HG02938 (cell line): ENCODE data around the gene STAB1.

Experiments used
- ATAC-seq: cut with Tn5 transposase; IDR thresholded peaks from one replicate; pipeline ENCODE4 v1.9.1; 2021; ENCODE audit warnings: mild to moderate bottlenecking, moderate library complexity; ENCODE audit not compliant: unreplicated experiment

Gene STAB1, protein sequence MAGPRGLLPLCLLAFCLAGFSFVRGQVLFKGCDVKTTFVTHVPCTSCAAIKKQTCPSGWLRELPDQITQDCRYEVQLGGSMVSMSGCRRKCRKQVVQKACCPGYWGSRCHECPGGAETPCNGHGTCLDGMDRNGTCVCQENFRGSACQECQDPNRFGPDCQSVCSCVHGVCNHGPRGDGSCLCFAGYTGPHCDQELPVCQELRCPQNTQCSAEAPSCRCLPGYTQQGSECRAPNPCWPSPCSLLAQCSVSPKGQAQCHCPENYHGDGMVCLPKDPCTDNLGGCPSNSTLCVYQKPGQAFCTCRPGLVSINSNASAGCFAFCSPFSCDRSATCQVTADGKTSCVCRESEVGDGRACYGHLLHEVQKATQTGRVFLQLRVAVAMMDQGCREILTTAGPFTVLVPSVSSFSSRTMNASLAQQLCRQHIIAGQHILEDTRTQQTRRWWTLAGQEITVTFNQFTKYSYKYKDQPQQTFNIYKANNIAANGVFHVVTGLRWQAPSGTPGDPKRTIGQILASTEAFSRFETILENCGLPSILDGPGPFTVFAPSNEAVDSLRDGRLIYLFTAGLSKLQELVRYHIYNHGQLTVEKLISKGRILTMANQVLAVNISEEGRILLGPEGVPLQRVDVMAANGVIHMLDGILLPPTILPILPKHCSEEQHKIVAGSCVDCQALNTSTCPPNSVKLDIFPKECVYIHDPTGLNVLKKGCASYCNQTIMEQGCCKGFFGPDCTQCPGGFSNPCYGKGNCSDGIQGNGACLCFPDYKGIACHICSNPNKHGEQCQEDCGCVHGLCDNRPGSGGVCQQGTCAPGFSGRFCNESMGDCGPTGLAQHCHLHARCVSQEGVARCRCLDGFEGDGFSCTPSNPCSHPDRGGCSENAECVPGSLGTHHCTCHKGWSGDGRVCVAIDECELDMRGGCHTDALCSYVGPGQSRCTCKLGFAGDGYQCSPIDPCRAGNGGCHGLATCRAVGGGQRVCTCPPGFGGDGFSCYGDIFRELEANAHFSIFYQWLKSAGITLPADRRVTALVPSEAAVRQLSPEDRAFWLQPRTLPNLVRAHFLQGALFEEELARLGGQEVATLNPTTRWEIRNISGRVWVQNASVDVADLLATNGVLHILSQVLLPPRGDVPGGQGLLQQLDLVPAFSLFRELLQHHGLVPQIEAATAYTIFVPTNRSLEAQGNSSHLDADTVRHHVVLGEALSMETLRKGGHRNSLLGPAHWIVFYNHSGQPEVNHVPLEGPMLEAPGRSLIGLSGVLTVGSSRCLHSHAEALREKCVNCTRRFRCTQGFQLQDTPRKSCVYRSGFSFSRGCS (N-terminal part only)

DNA sequence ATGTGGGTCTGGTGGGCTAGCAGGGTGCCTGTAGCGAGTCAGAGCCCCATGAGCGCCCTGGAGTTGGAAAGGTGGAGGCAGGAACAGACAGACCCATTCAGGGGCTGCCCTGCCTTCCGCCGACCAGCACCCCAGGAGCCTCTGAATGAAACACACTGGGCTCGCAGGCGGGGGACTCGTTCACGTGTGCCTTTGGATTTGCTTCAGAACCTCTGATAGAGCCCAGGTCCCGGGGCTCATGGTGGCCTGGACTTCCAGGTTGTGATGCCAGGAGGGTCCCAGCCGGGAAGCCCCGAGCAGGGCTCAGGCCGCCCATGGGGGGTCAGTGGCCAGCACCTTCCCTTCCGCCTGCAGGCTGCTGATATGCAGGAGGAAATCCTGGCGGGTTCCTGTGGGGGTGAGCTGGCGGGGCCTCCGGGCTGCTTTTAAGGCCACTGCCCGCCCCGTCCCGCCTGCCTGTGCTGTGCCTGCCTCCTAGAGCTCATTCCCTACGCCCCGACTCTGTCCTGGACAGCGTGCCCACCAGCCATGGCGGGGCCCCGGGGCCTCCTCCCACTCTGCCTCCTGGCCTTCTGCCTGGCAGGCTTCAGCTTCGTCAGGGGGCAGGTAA is at the start of gene STAB1:
TSS of gene STAB1 (plus strand) at position 453 of the 610 bp plus-strand sequence. CDS start at position 529, 76 bp downstream.
- no peak for ATAC-seq

DNA sequence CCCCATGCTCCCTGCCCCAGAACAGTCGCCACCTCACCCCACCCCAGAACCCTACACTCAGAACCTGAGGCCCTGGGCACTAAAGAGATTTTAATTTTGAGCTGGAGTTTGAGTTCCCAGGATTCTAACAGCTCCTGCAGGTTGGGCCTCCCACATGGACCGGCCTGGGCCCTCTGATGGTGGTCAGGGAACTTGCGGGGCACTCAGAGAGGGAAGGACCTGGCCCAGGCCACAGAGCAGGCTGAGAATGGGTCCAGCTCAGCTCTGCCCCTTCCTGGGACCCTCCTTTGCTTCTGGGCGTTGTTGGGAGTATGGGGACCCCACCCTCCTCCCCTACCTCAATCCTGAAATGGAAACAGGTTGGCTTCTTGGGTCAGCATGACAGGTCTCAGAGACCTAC is 49.1 kb upstream of the STAB1 start:
- ATAC-seq: no peak

DNA sequence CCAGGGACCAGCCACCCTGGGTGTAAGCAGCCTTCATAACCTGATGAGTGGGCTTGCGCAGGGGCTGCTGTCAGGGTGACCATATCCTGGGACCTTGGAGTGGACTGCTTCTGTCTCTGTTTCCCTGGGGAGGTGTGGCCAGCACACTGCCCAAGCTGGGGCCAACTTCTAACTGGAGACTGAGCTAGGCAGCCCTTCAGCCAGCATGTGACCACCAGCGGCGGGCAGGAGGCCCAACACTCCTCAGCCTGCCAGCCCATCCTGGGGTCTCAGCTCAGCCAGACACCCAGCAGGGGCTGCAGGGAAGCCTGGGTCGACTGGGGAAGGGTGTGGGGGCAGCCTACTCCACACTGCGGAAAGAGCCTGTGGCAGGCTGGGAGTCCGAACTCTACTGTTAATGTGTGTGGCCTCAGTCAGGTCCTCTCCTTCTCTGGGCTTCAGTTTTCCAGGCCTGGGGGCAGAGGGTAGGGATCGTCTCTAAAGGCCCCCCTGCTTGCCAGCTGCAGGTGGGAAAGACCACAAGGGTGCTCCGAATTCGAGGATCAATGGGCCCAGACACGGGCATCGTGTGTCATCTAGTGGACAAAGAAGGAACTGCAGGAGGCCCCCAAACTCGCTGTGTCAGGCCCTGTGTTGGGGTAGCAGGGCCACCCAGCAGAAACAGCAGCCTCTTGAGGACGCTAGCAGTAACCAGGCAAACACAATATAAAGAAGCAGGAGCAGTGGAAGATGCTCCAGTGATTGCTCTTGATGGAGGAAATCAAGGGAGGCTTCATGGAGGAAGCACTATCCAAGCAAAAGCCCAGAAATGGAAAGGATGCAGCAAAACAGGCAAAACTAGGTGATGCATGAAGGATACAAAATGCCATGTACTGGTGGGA is 48.3 kb upstream of the STAB1 start:
- ATAC-seq: no peak

DNA sequence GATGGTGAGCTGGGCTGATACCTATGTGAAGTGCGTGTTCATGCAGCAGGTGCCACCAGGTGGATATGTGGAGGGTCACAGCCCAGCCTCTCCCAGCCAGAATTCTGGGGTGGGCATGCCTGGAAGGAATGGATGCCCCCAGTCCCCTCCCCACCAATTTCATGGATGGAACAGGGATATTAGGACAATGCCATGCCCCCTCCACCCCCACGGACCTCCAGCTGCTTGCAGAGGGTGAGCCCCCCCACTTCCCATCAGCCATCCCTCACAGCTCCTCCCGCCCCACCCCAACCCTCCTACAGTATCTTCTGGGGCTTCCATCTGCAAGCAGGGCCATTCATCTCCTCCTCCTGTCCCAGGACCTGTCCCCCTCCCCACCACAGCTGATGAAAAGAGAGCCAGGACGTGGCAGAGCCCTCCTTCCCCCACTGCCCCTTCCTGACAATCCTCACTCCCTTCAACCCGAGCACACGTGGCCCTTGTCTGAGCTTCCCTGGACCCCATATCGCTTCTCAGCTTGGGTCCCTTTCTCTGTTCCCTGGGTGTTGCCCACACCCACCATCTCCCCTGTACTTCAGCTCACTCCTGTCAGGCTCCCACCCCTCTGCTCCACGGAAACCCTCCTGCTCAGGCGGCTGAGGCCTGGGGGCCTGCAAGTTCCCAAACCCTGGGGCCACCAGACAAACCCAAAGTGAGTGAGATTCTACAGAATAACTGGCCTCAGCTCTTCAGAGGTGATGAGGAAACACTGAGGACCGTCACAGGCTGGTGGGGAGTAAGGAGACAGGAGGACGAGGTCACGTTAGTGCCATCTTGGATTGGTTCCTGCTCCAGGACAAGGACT is 47.4 kb upstream of the STAB1 start:
- ATAC-seq: no peak

DNA sequence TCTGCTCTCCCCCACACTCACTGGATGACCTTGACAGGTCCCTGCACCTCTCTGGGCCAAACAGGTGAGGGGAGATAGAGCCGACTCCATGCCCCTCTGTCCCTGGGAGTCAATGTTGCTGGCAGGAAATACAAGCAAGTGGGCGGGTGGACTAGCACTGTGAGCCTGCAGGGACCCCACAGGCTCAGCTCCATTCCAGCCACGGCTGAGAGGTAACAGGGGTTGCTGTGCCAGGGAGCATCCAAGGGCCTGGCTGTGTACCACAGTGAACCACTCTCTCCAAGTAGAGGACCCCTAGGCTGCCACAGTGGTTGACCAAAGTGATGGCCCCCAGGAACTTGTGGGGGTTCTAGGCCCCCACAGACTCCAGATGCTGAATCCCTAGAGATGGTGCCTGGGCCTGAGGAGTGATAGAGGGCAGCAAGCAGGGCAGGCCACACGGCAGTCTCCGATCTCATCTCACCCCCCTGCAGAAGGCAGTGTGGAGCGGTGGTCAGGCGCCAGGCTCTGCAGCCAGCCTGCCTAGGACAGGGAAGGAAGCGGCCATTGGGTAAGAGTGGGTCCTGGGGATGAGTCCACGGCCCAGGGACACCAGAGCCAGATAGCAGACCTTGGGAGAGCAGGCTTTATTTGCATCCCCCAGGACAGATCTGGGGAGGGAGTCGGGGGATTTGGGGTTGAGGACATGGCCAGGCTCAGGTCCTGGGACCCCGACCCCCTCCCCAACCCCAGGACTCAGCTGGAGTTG is 44.5 kb upstream of the STAB1 start:
- ATAC-seq: no peak

DNA sequence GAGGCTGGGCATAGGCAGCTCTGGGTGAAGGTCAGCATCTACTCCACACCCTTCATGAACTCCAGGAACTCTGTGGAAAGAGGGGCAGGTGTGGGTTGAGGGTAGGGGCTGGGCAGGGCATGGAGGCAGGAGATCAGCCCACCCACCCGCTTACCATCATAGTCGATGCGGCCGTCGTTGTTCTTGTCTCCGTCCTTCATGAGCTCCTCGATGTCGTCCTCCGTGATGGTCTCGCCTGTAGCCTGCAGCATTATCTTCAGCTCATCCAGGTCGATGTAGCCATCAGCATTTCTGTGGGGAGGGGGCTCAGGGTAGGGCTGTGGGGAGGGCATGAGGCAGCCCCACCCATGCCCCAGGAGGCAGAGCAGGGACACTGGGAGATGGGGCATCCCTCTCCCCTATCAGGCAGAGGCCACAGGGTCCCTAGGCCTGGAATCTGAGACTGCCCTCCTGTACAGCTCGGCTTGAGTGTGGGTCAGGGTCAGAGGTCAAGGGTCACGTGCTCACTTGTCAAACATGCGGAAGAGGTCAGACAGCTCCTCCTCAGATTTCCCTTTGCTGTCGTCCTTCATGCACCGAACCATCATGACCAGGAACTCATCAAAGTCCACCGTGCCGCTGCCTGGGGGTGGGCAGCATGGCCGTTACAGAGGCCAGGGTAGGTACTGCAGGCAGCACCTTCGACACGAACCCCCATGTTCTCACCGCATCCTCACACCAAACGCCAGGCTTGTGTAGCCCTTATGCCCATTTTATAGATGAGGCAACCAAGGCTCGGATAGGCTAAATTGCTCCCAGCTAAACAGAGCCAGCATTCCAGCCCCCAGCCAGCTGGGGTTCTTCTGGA is 43.7 kb upstream of the STAB1 start:
- ATAC-seq: no peak

DNA sequence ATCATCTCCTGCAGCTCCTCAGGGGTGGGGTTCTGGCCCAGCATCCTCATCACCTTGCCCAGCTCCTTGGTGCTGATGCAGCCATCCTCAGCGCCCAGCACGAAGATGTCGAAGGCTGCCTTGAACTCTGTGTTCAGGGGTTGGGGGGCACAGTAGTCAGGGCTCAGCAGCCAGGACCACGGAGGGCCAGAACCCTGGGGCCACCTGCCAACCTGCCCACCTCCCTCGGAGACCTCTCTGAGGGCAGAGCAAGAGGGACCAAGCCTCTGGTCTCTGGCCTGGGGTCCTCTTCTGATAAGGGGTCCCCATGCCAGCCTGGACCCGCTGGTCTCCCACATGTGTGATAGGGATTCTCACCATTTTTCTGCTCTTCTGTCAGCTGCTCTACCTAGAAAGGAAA is 43.0 kb upstream of the STAB1 start:
- no peak for ATAC-seq

DNA sequence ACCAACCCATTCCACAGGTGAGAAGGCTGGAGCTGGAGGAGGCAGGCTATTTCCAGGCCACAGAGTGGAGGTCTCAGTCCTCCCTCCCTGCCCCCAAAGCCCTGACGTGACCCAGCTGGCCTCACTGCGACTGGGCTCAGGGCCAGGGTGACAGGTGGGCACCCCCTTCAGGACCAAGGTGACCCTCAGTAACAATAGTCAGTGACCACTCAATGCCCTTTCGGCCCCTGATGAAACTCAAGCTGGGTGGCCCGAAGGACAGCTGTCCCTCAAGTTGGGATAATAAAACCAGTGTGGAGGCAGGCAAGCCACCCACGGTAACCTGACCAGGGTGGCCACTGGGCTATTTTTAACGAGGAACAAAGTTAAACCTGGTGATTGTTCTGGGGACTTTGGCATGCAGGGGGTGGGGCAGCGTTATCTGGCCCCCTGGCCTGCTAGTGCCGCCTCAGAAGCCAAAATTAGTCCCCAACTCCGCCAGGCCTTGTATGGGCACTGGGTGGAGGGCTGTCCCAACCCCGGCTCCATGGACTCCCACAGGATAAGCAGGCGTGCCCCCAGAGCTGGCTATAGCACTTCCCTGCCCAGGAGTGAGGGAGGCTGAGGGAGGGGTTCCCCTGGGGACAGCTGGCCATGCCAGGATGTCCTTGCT is 42.4 kb upstream of the STAB1 start:
- ATAC-seq: no peak

DNA sequence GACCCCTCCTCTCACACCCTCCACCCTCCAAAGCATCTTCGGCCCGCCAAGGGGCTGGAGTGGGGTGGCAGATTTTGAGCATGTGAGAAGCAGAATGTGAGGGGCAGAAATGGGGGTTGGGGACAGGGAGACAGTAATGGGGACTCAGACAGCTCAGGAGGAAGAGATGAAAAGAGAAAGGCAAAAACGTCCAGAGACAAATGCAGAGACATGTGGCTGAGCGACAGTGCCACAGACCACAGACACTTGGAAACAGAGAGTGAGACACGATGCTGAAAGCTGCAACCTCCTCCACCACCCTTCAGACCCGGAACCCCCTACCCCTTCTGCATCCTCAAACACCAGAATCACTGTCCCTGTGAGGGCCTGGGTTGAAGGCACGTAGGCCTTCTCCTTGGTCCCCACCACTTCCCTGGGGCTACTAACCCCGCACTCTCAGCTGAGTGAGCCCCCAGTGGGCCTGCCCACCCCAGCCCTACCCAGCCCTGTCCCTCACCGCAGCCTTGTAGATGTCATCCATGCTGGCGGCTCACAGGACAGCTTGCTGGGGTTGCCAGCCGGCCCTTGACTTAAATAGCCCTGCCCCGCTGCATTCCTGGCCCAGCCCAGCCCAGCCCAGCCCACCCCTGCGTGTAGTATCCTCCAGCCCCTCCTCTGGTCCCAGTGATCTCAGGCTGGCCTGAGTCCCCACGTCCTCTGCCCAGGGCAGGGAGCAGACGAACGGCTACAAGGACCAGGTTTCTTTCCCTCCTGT is 41.5 kb upstream of the STAB1 start, which contains the start of gene TNNC1:
TSS of gene TNNC1 (minus strand) at position 546 of the 754 bp plus-strand sequence. CDS start at position 520, 26 bp downstream.
- no peak for ATAC-seq

DNA sequence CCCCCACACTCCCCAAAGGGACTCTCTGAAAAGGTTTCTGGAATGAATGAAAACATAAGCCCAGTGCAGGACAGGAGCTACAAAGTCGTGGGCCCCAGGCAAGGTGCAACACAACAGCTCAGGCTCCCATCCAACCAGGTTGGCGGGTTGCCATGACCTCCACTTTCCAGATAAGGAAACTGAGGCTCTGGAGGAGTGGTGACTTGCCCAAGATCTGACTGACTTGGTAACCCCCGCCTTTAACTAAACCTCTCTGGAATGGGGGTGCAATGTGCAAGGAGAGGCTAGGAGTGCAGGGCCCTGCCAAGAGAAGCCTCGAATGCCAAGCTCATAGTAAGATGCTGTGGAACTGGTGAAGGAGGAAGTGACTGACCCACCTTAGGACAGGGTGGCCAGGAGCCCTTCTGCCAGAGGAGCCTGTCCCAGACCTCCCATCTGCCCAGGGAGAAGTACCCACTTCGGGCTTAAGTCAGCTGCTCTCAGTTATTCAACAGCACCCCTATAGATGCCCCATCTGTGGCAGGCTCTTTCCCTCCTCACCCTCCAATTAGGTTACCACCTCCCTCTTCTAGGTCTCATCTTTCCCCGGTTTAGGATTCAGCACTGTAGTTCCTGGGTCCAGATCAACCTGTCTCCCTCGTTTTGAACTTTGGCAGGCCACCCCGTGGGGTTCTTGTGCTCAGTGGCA is 40.7 kb upstream of the STAB1 start:
- ATAC-seq: no peak

DNA sequence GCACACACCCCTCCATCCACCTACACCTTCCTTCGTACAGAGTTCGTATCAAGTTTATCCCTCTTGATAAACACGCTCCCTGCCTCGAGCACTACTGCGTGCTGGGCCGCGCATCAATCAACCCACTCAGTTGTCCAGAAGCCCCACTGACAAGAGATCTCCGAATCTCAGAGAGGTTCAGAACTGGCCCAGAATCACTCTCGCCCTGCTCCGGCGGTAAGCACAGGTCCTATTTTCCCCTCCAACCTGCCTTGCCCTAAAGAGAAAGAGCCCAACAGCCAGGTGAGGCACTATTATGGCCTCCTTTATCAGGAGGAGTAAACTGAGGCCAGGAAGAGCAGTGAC is 40.2 kb upstream of the STAB1 start:
- no peak for ATAC-seq

DNA sequence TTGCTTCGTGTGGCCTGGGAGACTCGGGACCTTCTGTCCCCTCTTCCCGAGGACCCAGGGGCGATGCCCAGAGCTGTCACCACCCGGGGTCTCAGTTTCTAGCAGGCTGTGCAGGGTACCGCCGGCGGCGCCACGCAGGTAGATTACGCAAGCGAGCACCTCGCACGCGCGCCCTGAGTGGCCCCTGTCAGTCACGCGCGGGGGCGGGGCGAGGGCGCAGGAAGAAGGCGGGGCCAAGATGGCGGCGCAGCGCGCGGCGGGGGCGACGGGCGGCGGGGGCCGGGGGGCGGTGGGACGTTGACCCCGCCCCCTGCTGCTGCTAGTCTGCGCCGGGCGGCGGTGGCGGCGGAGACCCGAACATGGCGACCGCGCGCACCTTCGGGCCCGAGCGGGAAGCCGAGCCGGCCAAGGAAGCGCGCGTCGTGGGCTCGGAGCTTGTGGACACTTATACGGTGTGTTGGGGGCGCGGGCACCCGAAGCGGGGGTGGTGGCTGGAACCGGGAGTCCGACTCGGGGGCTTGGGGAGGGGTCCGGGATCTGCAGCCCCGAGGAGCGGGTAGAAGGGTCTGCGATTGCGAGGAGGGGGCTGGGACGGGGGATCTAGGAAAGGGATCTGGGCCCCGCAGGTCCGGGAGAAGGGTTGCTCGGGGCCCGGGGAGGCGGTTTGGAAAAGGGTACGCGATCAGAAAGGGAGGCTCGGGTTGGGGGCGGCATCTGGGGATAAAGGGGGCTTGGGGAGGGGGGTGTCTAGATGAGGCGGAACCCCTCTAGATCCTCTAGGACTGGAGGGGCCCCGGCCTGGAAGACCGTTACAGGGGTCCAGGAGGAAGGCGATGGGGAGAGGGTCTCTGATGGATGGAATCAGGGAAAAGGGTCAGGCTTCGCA is 39.6 kb upstream of the STAB1 start, which contains the start of gene NISCH:
TSS of gene NISCH (plus strand) at position 322 of the 886 bp plus-strand sequence. CDS start at position 360, 38 bp downstream.
- ATAC-seq: peak; percentile 62

DNA sequence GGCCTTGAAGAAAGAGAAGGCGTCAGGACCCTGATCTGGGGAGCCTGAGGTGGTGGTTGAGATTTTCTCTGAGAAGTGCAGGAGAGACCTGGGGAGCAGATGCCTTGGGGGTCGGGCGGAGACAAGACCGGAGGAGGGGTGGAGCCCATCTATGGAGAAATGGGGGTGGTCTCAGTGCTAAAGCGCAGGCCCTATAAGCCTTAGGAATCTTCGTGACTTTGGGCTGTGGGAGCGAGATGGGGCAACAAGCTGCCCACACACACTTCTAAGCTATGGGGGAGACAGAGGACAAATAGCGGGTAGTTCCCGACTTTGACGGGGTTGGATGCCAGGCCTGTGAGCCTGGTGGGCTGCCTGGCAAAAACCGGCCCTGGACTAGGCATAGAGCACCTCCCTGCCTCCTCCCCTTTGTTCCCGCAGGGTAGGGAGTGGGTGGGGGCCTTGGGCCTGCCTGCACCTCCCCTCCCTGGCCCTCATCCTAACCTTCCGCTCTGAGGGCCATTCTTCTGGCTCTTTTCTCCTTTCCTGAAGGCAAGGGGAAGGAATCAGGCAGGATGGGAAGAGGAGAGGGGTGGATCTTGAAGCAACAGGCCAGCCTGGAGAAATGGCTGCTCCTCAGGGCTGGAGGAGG is 38.9 kb upstream of the STAB1 start:
- ATAC-seq: no peak

DNA sequence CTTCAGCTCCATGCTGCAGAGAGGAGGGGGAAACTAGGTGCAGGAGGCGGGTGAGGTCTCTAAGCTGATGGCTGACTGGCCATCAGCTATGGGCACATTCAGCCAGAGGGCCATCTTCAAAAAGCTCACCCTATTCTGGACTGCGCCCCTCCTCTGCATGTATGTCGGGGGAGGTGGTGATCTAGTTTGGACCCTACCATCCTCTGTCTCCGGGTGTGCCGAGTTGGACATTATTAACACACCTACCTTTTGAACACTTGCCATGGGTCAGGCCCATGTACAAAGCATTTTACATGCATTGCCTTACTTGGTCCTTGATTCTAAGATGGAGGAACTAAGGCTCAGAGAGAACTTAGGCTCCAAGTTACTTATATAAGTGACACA is 38.3 kb upstream of the STAB1 start:
- ATAC-seq: no peak
